Measurements from ENCODE around the gene BCL2A1. TPM values are rescaled to one million over a fixed set of nuclear protein-coding genes. Genes with fewer than 3 reads are reported as not detected.
A peak's percentile ranks its signal among the peaks of the same experiment; 100 is the strongest.

Gene BCL2A1
- total and polyA plus RNA-seq, 10 of the 15 experiments (the other 5 are each of a cell fraction or from before 2014, with no cell fraction given) = 181 to 570 (median 321) TPM

DNA sequence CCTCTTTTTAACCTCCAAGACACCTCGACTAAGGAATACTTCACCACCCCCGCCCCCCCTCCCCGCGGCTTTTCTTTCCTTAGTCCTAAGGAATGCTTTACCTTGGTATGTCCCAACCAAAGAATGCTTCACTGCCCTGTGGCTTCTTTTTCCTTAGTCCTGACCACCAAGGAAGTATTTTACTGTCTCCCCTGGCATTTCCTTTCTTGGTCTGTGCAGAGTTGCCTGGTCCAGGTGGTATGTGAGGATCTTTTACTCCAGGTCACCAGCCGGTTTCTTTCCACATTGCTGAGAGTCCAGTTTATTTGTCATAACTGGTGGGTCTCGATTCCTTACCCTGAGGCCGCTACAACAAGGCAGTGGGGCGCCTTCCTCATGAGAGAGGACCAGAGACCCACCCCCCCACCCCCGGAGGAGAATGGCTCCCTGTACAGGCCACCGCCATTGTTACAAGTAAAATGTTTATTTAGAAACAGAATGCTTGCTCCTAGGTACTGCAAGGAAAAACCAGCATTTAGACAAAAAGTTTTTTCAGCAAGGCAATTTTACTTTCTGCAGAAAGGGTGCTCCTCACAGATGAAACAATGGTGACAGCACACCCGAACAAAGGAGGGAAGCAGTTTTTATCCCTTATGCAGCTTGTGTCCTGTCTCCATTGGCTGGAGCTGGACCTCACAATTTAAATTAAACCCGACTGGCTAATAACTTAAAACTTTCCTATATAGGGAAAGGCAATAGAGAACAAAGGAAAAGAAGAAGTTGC, 51.1 kb downstream of the BCL2A1 start:
- Histone ChIP-seq H3K9me3 (replicated peaks; ENCODE audit: control insufficient read depth, insufficient read depth, low read length) (peaks cover 43% of the 10 kb centered on the region), H3K4me2 (ENCODE audit: control insufficient read depth, insufficient read depth) (no peak overlapping the region), H3K4me3 (no peak overlapping the region), H3K9ac (ENCODE audit: control insufficient read depth, insufficient read depth, low read length) (no peak overlapping the region), H3K27me3 (replicated peaks in 1 of 2; ENCODE audit: control insufficient read depth in 2 of 2, insufficient read depth in 2 of 2, low read length in 1 of 2) (no peaks in the 10 kb centered on the region), H3K27ac (ENCODE audit: control insufficient read depth, insufficient read depth) (no peak overlapping the region), H2AFZ (ENCODE audit: control insufficient read depth, low read depth, low read length) (no peak overlapping the region), H3K79me2 (ENCODE audit: control insufficient read depth, insufficient read depth, low read length) (peaks cover 31% of the 10 kb centered on the region), H3K36me3 (ENCODE audit: control insufficient read depth in 2 of 2, insufficient read depth in 2 of 2, low read length in 1 of 2) (peaks cover 0 to 4% of the 10 kb centered on the region in 2 experiments; a peak in 2 of 4 replicates), H3K4me1 (ENCODE audit: control insufficient read depth, insufficient read depth, low read length) (no peaks in the 10 kb centered on the region), H4K20me1 (ENCODE audit: control insufficient read depth, insufficient read depth) (no peaks in the 10 kb centered on the region)
- POLR2A ChIA-PET = interaction anchor here (3.6 to 3.9 kb wide), 2 partner anchors 10 to 49 kb away, joined by 27 to 49 read pairs; partner anchors contain the start of gene BCL2A1
- no TSS peak for BruUV-seq (replicated peaks)
- in situ Hi-C loops (cut with MboI) = no loop called here
- CTCF ChIA-PET = interaction anchor here (1.0 kb wide), 1 partner anchor 9 kb away, joined by 3 read pairs; no protein-coding TSS in a partner anchor
- TF ChIP-seq, protein P1, sequence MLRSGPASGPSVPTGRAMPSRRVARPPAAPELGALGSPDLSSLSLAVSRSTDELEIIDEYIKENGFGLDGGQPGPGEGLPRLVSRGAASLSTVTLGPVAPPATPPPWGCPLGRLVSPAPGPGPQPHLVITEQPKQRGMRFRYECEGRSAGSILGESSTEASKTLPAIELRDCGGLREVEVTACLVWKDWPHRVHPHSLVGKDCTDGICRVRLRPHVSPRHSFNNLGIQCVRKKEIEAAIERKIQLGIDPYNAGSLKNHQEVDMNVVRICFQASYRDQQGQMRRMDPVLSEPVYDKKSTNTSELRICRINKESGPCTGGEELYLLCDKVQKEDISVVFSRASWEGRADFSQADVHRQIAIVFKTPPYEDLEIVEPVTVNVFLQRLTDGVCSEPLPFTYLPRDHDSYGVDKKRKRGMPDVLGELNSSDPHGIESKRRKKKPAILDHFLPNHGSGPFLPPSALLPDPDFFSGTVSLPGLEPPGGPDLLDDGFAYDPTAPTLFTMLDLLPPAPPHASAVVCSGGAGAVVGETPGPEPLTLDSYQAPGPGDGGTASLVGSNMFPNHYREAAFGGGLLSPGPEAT (IDR thresholded peaks at IDR 0.05; ENCODE audit: low read depth) = peak; percentile 39; the same call in 1 of the 2 replicates
- TF ChIP-seq CBX5 (IDR thresholded peaks at IDR 0.05; ENCODE audit: low read depth) (peak; percentile 99), CBFB (IDR thresholded peaks at IDR 0.05; ENCODE audit: low read depth) (no peak), KLF5 (IDR thresholded peaks at IDR 0.05; ENCODE audit: partially characterized antibody) (peak; percentile 47)
- TF ChIP-seq, protein P2, sequence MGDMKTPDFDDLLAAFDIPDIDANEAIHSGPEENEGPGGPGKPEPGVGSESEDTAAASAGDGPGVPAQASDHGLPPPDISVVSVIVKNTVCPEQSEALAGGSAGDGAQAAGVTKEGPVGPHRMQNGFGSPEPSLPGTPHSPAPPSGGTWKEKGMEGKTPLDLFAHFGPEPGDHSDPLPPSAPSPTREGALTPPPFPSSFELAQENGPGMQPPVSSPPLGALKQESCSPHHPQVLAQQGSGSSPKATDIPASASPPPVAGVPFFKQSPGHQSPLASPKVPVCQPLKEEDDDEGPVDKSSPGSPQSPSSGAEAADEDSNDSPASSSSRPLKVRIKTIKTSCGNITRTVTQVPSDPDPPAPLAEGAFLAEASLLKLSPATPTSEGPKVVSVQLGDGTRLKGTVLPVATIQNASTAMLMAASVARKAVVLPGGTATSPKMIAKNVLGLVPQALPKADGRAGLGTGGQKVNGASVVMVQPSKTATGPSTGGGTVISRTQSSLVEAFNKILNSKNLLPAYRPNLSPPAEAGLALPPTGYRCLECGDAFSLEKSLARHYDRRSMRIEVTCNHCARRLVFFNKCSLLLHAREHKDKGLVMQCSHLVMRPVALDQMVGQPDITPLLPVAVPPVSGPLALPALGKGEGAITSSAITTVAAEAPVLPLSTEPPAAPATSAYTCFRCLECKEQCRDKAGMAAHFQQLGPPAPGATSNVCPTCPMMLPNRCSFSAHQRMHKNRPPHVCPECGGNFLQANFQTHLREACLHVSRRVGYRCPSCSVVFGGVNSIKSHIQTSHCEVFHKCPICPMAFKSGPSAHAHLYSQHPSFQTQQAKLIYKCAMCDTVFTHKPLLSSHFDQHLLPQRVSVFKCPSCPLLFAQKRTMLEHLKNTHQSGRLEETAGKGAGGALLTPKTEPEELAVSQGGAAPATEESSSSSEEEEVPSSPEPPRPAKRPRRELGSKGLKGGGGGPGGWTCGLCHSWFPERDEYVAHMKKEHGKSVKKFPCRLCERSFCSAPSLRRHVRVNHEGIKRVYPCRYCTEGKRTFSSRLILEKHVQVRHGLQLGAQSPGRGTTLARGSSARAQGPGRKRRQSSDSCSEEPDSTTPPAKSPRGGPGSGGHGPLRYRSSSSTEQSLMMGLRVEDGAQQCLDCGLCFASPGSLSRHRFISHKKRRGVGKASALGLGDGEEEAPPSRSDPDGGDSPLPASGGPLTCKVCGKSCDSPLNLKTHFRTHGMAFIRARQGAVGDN (IDR thresholded peaks at IDR 0.05) = no peak
- intact Hi-C loops (cut with micrococcal nuclease; ENCODE audit: unreplicated experiment) = loop anchor here (5.0 kb wide), 1 partner anchor 142 kb away; no protein-coding TSS in a partner anchor
- ATAC-seq = no peak
- FAIRE-seq = no peak
- WGBS (ENCODE audit: insufficient coverage, insufficient replicate concordance, low lambda C conversion rate, missing lambda C conversion rate) = 86% methylated on average over 12 of the region's 12 CpGs
- SMC1A ChIA-PET (ENCODE audit: uncharacterized antibody, unreplicated experiment) = interaction anchor here (0.5 to 4.5 kb wide), 4 partner anchors 9 to 46 kb away, joined by 4 to 37 read pairs (median 32); partner anchors contain the start of gene MTHFS
- no peak for DNase-seq (ENCODE audit: low read depth, low spot score)
- RAD21 ChIA-PET (ENCODE audit: unreplicated experiment) = interaction anchor here (1.4 kb wide), 1 partner anchor 10 kb away, joined by 6 read pairs; no protein-coding TSS in a partner anchor

Data from GM12878 (cell line).